Spleen (tissue), 7 donors: Measurements from ENCODE around the gene SH3BGRL2.

ENCODE experiments used
- POLR2A ChIP-seq, 3 donors: fragments of 450-650 bp; IDR thresholded peaks; one replicate each; pipeline ENCODE4 v1.5.1; 2017; ENCODE audit warnings: antibody characterized with exemption in 3 of 3, mild to moderate bottlenecking in 1 of 3
- POLR2AphosphoS5 ChIP-seq, 3 donors: sonication (generic); formaldehyde crosslinking; IDR thresholded peaks; one replicate each; pipeline ENCODE4 v1.5.1; 2017; ENCODE audit warnings: antibody characterized with exemption in 3 of 3
- TF ChIP-seq, protein P1 (sequence below), 11 experiments: fragments of 200-600 bp in 7 of 11; fragments of 450-650 bp in 4 of 11; sonication (generic) in 4 of 11; IDR thresholded peaks in 8 of 11; conservative IDR thresholded peaks in 3 of 11; 1 replicate in 7 of 11; 2 replicates in 4 of 11; pipeline versions ENCODE4 v1.4.0 to v1.8.0; 2016 to 2021; ENCODE audit warnings: antibody characterized with exemption in 11 of 11, inconsistent platforms in 4 of 11, mild to moderate bottlenecking in 1 of 11
- donor health status: DM: no; HTN: no; CAD: no; lungs with moderate emphysema.
- donor health status: DM: no; HTN: no; CAD: no.
- donor health status: DM: no; HTN: no; CAD: no.

DNA sequence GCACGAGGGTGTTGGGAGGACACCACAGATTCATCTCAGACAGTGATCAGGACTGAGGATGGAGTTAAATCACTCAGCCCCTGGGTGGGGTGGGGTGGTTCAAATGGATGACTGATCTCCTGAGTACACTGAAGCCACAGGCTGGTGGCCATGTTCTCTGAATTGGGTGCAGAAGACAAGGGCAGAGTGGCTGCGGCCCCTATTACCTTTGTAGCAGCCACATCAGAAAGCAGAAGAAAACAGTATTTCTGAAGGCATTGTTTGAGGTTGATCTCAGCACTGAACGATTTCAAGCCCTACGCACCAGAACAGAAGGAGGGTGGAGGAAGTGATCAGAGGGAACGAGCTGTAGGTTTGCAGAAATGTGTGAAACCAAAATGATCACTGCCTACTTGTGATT, 71.6 kb downstream of the SH3BGRL2 start:
- TF ChIP-seq, protein P1, sequence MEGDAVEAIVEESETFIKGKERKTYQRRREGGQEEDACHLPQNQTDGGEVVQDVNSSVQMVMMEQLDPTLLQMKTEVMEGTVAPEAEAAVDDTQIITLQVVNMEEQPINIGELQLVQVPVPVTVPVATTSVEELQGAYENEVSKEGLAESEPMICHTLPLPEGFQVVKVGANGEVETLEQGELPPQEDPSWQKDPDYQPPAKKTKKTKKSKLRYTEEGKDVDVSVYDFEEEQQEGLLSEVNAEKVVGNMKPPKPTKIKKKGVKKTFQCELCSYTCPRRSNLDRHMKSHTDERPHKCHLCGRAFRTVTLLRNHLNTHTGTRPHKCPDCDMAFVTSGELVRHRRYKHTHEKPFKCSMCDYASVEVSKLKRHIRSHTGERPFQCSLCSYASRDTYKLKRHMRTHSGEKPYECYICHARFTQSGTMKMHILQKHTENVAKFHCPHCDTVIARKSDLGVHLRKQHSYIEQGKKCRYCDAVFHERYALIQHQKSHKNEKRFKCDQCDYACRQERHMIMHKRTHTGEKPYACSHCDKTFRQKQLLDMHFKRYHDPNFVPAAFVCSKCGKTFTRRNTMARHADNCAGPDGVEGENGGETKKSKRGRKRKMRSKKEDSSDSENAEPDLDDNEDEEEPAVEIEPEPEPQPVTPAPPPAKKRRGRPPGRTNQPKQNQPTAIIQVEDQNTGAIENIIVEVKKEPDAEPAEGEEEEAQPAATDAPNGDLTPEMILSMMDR (IDR thresholded peaks at IDR 0.05 in 8 of 11, conservative IDR thresholded peaks at IDR 0.05 in 3 of 11): no peak
- TF ChIP-seq POLR2A (IDR thresholded peaks at IDR 0.05): no peak
- TF ChIP-seq POLR2AphosphoS5 (IDR thresholded peaks at IDR 0.05): no peak
